Measurements from ENCODE around the gene UBAC1. TPM values are rescaled to one million over a fixed set of nuclear protein-coding genes. Genes with fewer than 3 reads are reported as not detected.

Gene UBAC1
- total and polyA plus RNA-seq, 9 of the 15 experiments (the other 6 are each of a cell fraction or from before 2014, with no cell fraction given): 94.0 to 399 (median 228) TPM

DNA sequence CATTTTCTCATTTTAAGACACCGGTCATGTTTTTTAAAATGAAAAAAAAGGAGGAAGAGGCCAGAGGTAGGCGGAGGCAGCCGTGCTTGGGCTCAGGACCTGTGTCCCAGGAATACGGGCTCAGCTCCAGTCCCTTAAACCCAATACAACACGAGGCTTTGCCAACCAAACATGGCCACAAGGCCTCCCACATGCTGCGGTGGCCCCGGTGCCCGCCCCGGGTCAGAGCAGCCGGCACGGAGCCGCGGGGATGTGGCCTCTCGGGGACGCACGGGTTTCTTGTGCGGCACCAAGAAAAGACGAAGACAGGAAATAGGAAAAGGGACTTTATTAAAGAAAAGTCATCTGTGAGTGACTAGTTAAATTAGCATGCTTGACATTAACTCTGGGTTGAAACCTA is 28.5 kb downstream of the UBAC1 start:
- DNase-seq (ENCODE audit: extremely low read depth in 1 of 4, low spot score in 3 of 4) (no peak), ATAC-seq (no peak), FAIRE-seq (no peak)
- in situ Hi-C loops (cut with MboI) (no loop called here), intact Hi-C loops (cut with micrococcal nuclease) (no loop called here)
- whole genome bisulfite sequencing (ENCODE audit: insufficient coverage, low coverage, missing lambda C conversion rate): 97% methylated on average over 16 of the region's 18 CpGs
- H2AFZ ChIP-seq (ENCODE audit: low read depth, low read length): no peak overlapping the region
- peaks cover 0 to 45% of the 10 kb centered on the region in 2 experiments; a peak in 1 of 5 replicates for H3K4me1 ChIP-seq (replicated peaks in 1 of 2; ENCODE audit: control insufficient read depth in 2 of 2, insufficient read depth in 2 of 2, low read length in 2 of 2)
- peaks cover 46% of the 10 kb centered on the region; the same call in 1 of the 2 replicates for H4K20me1 ChIP-seq (replicated peaks; ENCODE audit: control insufficient read depth, insufficient read depth, low read length)
- CTCF ChIA-PET (ENCODE audit: low intra/inter-chr PET ratio): no interaction called here
- peaks cover 96% of the 10 kb centered on the region for H3K36me3 ChIP-seq (ENCODE audit: control insufficient read depth, insufficient read depth, low read length)
- POLR2A ChIA-PET: interaction anchor here (0.7 to 1.0 kb wide), 2 partner anchors 16 to 18 kb away, joined by 3 read pairs; no protein-coding TSS in a partner anchor
- no peak overlapping the region for H3K9ac ChIP-seq (ENCODE audit: insufficient read depth in 1 of 2, low read depth in 2 of 2, low read length in 2 of 2)
- peaks cover 74% of the 10 kb centered on the region for H3K79me2 ChIP-seq (ENCODE audit: control insufficient read depth, insufficient read depth, low read length)
- no peaks in the 10 kb centered on the region for H3K9me3 ChIP-seq (replicated peaks; ENCODE audit: control insufficient read depth, insufficient read depth, low read depth, low read length)
- BruUV-seq (replicated peaks): no TSS peak
- H3K27ac ChIP-seq (ENCODE audit: extremely low read depth, low read depth, low read length): no peak overlapping the region
- H3K27me3 ChIP-seq (ENCODE audit: control insufficient read depth in 2 of 2, insufficient read depth in 2 of 2, low read length in 2 of 2): no peaks in the 10 kb centered on the region
- H3K4me3 ChIP-seq: no peak overlapping the region
- H3K9me1 ChIP-seq (ENCODE audit: control insufficient read depth, insufficient read depth, low read length): peaks cover 3% of the 10 kb centered on the region
- H3K4me2 ChIP-seq (ENCODE audit: insufficient read depth, low read length): no peak overlapping the region
- TF ChIP-seq CSDE1 (IDR thresholded peaks at IDR 0.05) (no peak), CHD1 (IDR thresholded peaks at IDR 0.05; ENCODE audit: low read length) (no peak), RBFOX2 (IDR thresholded peaks at IDR 0.05; ENCODE audit: low read depth, low read length) (peak; percentile 39; the same call in 1 of the 2 replicates), RBM25 (IDR thresholded peaks at IDR 0.05; ENCODE audit: low read depth, low read length, severe bottlenecking) (no peak), POLR2G (IDR thresholded peaks at IDR 0.05; ENCODE audit: low read depth, low read length) (peak; percentile 68), ZNF311 (CRISPR knock-in tag; IDR thresholded peaks at IDR 0.05) (no peak), ZNF184 (CRISPR knock-in tag; IDR thresholded peaks at IDR 0.05) (no peak), EHMT2 (IDR thresholded peaks at IDR 0.05) (no peak), RBM22 (IDR thresholded peaks at IDR 0.05; ENCODE audit: low read depth, low read length, poor library complexity, severe bottlenecking) (peak; percentile 89), PHB (CRISPR knock-in tag; IDR thresholded peaks at IDR 0.05) (no peak), DIDO1 (tag; IDR thresholded peaks at IDR 0.05; ENCODE audit: low read depth) (no peak), ZNF282 (CRISPR knock-in tag; IDR thresholded peaks at IDR 0.05) (no peak)
- TF ChIP-seq, protein P1, sequence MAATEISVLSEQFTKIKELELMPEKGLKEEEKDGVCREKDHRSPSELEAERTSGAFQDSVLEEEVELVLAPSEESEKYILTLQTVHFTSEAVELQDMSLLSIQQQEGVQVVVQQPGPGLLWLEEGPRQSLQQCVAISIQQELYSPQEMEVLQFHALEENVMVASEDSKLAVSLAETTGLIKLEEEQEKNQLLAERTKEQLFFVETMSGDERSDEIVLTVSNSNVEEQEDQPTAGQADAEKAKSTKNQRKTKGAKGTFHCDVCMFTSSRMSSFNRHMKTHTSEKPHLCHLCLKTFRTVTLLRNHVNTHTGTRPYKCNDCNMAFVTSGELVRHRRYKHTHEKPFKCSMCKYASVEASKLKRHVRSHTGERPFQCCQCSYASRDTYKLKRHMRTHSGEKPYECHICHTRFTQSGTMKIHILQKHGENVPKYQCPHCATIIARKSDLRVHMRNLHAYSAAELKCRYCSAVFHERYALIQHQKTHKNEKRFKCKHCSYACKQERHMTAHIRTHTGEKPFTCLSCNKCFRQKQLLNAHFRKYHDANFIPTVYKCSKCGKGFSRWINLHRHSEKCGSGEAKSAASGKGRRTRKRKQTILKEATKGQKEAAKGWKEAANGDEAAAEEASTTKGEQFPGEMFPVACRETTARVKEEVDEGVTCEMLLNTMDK (IDR thresholded peaks at IDR 0.05; ENCODE audit: borderline replicate concordance, insufficient read depth, low read depth, low read length, poor library complexity, severe bottlenecking): no peak
- TF ChIP-seq, protein P2, sequence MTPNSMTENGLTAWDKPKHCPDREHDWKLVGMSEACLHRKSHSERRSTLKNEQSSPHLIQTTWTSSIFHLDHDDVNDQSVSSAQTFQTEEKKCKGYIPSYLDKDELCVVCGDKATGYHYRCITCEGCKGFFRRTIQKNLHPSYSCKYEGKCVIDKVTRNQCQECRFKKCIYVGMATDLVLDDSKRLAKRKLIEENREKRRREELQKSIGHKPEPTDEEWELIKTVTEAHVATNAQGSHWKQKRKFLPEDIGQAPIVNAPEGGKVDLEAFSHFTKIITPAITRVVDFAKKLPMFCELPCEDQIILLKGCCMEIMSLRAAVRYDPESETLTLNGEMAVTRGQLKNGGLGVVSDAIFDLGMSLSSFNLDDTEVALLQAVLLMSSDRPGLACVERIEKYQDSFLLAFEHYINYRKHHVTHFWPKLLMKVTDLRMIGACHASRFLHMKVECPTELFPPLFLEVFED (CRISPR knock-in tag; conservative IDR thresholded peaks at IDR 0.05): no peak
